WTC11 (cell line): ENCODE measurements around the gene GUCD1. TPM values are rescaled to one million over a fixed set of nuclear protein-coding genes. Genes with fewer than 3 reads are reported as not detected.

Experiments
- ATAC-seq: fragments of 200-7000 bp; cut with Tn5 transposase; 2 replicates; pipeline ENCODE4 v1.10.0; 2021; ENCODE audit warnings: mild to moderate bottlenecking, moderate library complexity
- CTCF ChIA-PET: fragments of 300-600 bp; sonication (Branson Sonifier 250); formaldehyde crosslinking; loops from one replicate; lab custom pipeline; 2021; ENCODE audit warnings: antibody characterized with exemption; lab: Charles Lee
- POLR2A ChIA-PET: fragments of 350-600 bp; sonication (Branson Sonifier 250); formaldehyde crosslinking; loops from one replicate; lab custom pipeline; 2021; ENCODE audit warnings: antibody characterized with exemption; lab: Charles Lee
- DNase-seq: peaks from one replicate; pipeline ENCODE4 v3.0.0; 2021; ENCODE audit warnings: low spot score
- H3K27ac Mint-ChIP-seq: 2 replicates; pipeline ENCODE4 v1.8.0; 2021; ENCODE audit warnings: mixed read lengths
- H3K27me3 Mint-ChIP-seq: 2 replicates; pipeline ENCODE4 v1.8.0; 2021; ENCODE audit warnings: low read depth, mild to moderate bottlenecking, moderate library complexity, mixed read lengths
- H3K36me3 Mint-ChIP-seq: 2 replicates; pipeline ENCODE4 v1.8.0; 2021; ENCODE audit warnings: mixed read lengths
- H3K4me1 Mint-ChIP-seq: 2 replicates; pipeline ENCODE4 v1.8.0; 2022; ENCODE audit warnings: mixed read lengths
- H3K4me3 Mint-ChIP-seq: 2 replicates; pipeline ENCODE4 v1.8.0; 2021; ENCODE audit warnings: mild to moderate bottlenecking, moderate library complexity, mixed read lengths
- H3K9me3 Mint-ChIP-seq: 2 replicates; pipeline ENCODE4 v1.8.0; 2021; ENCODE audit warnings: mixed read lengths
- ATF1 ChIP-seq: sonication (generic); formaldehyde crosslinking; IDR thresholded peaks from 2 replicates; pipeline ENCODE4 v1.8.1; 2023; ENCODE audit warnings: mild to moderate bottlenecking, moderate library complexity, missing genetic modification reagents
- ATF3 ChIP-seq: sonication (generic); formaldehyde crosslinking; conservative IDR thresholded peaks from 2 replicates; pipeline ENCODE4 v1.8.1; 2022; ENCODE audit warnings: mild to moderate bottlenecking, missing genetic modification reagents
- FOXP1 ChIP-seq: sonication (generic); formaldehyde crosslinking; IDR thresholded peaks from 2 replicates; pipeline ENCODE4 v1.8.0; 2022; ENCODE audit warnings: missing genetic modification reagents, mild to moderate bottlenecking, moderate library complexity, borderline replicate concordance
- GTF2I ChIP-seq: fragments of 250-450 bp; sonication (Bioruptor Pico); conservative IDR thresholded peaks from 2 replicates; pipeline ENCODE4 v1.4.0; 2021; ENCODE audit warnings: mild to moderate bottlenecking
- JUN ChIP-seq: sonication (generic); formaldehyde crosslinking; IDR thresholded peaks from 2 replicates; pipeline ENCODE4 v1.8.0; 2023; ENCODE audit warnings: mild to moderate bottlenecking, missing genetic modification reagents
- KAT7 ChIP-seq: sonication (generic); formaldehyde crosslinking; IDR thresholded peaks from 2 replicates; pipeline ENCODE4 v1.8.1; 2023; ENCODE audit warnings: missing genetic modification reagents, mild to moderate bottlenecking, borderline replicate concordance
- MYBL2 ChIP-seq: sonication (generic); formaldehyde crosslinking; IDR thresholded peaks from 2 replicates; pipeline ENCODE4 v1.8.1; 2023; ENCODE audit warnings: mild to moderate bottlenecking, moderate library complexity, missing genetic modification reagents
- NFATC4 ChIP-seq: fragments of 250-450 bp; sonication (Bioruptor Pico); IDR thresholded peaks from 2 replicates; pipeline ENCODE4 v1.9.0; 2021; ENCODE audit warnings: mild to moderate bottlenecking
- OVOL2 ChIP-seq: fragments of 250-450 bp; sonication (Bioruptor Pico); IDR thresholded peaks from 2 replicates; pipeline ENCODE4 v1.9.0; 2021; ENCODE audit warnings: mild to moderate bottlenecking, borderline replicate concordance
- PRRX2 ChIP-seq: fragments of 250-450 bp; sonication (Bioruptor Pico); IDR thresholded peaks from 2 replicates; pipeline ENCODE4 v1.8.0; 2021; ENCODE audit warnings: mild to moderate bottlenecking
- RELA ChIP-seq: sonication (generic); formaldehyde crosslinking; IDR thresholded peaks from 2 replicates; pipeline ENCODE4 v1.8.1; 2022; ENCODE audit warnings: missing genetic modification reagents, mild to moderate bottlenecking, borderline replicate concordance
- SP1 ChIP-seq: sonication (generic); formaldehyde crosslinking; conservative IDR thresholded peaks from 2 replicates; pipeline ENCODE4 v1.8.1; 2022; ENCODE audit warnings: missing genetic modification reagents
- TCF7 ChIP-seq: sonication (generic); formaldehyde crosslinking; IDR thresholded peaks from 2 replicates; pipeline ENCODE4 v1.8.0; 2022; ENCODE audit warnings: mild to moderate bottlenecking, low read depth, missing genetic modification reagents, moderate library complexity
- TEAD1 ChIP-seq: sonication (generic); formaldehyde crosslinking; IDR thresholded peaks from 2 replicates; pipeline ENCODE4 v1.8.0; 2022; ENCODE audit warnings: mild to moderate bottlenecking, missing genetic modification reagents
- TP53 ChIP-seq: sonication (generic); formaldehyde crosslinking; IDR thresholded peaks from 2 replicates; pipeline ENCODE4 v1.8.1; 2023; ENCODE audit warnings: mild to moderate bottlenecking, missing genetic modification reagents
- ZNF423 ChIP-seq: fragments of 250-450 bp; sonication (Bioruptor Pico); IDR thresholded peaks from 2 replicates; pipeline ENCODE4 v2.1.2; 2022; ENCODE audit warnings: mild to moderate bottlenecking, moderate library complexity
- ZNF532 ChIP-seq: fragments of 250-450 bp; sonication (Bioruptor Pico); IDR thresholded peaks from 2 replicates; pipeline ENCODE4 v1.9.0; 2021; ENCODE audit warnings: mild to moderate bottlenecking, borderline replicate concordance
- ZSCAN18 ChIP-seq: fragments of 250-450 bp; sonication (Bioruptor Pico); IDR thresholded peaks from 2 replicates; pipeline ENCODE4 v2.1.2; 2022; ENCODE audit warnings: mild to moderate bottlenecking, moderate library complexity
- total RNA-seq: library from RNA; stranded (reverse); gene quantifications from 3 replicates; pipeline ENCODE4 v1.2.3, GENCODE V29; 2021
- TF ChIP-seq, protein P1 (sequence below): sonication (generic); formaldehyde crosslinking; IDR thresholded peaks from 2 replicates; pipeline ENCODE4 v1.8.0; 2022; ENCODE audit warnings: mild to moderate bottlenecking, missing genetic modification reagents
- TF ChIP-seq, protein P2 (sequence below): sonication (generic); formaldehyde crosslinking; IDR thresholded peaks from 2 replicates; pipeline ENCODE4 v1.8.0; 2022; ENCODE audit warnings: missing genetic modification reagents
- TF ChIP-seq, protein P3 (sequence below): fragments of 250-450 bp; sonication (Bioruptor Pico); IDR thresholded peaks from 2 replicates; pipeline ENCODE4 v1.8.0; 2021; ENCODE audit warnings: mild to moderate bottlenecking
- TF ChIP-seq, protein P4 (sequence below): sonication (generic); formaldehyde crosslinking; IDR thresholded peaks from 2 replicates; pipeline ENCODE4 v1.8.1; 2023; ENCODE audit warnings: mild to moderate bottlenecking, missing genetic modification reagents, moderate library complexity

The GUCD1 gene
- total RNA-seq, 1 experiment from 2014 or later, result 105 TPM

DNA sequence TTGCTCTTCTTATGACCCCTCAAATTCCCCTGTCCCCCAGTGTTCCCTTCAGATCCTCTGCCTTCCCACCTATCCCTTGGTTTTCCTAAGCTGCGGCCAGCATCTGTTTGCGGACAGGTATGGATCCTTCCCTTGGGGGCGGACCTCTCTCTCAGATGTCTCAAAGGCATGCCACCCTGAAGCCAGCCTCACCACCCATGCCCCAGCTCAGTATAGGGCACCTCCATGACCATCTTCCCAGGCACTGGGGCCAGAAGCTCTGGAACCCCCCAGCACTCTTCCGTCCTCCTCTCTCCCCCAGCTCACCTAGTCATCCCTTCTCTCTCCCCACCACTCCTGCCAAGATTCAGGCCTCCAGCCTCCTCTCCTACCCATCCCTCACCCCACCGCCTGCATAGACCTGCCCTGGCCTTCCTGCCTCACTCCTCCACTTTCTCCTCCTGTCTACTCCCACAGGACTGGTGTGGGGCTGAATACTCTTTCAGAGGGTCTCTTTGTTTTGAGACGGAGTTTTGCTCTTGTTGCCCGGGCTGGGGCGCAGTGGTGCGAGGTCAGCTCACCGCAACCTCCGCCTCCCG, 35.7 kb upstream of the GUCD1 start (continued):
- no peak for TF ChIP-seq TP53 (CRISPR knock-in tag)
- no peak for TF ChIP-seq ATF1 (CRISPR knock-in tag)
- no peak for TF ChIP-seq ZNF423 (CRISPR knock-in tag)
- TF ChIP-seq, protein P1, sequence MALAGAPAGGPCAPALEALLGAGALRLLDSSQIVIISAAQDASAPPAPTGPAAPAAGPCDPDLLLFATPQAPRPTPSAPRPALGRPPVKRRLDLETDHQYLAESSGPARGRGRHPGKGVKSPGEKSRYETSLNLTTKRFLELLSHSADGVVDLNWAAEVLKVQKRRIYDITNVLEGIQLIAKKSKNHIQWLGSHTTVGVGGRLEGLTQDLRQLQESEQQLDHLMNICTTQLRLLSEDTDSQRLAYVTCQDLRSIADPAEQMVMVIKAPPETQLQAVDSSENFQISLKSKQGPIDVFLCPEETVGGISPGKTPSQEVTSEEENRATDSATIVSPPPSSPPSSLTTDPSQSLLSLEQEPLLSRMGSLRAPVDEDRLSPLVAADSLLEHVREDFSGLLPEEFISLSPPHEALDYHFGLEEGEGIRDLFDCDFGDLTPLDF (CRISPR knock-in tag), result no peak
- no peak for TF ChIP-seq JUN (CRISPR knock-in tag)
- no peak for TF ChIP-seq OVOL2 (CRISPR knock-in tag)
- no peak for TF ChIP-seq PRRX2 (CRISPR knock-in tag)
- TF ChIP-seq, protein P2, sequence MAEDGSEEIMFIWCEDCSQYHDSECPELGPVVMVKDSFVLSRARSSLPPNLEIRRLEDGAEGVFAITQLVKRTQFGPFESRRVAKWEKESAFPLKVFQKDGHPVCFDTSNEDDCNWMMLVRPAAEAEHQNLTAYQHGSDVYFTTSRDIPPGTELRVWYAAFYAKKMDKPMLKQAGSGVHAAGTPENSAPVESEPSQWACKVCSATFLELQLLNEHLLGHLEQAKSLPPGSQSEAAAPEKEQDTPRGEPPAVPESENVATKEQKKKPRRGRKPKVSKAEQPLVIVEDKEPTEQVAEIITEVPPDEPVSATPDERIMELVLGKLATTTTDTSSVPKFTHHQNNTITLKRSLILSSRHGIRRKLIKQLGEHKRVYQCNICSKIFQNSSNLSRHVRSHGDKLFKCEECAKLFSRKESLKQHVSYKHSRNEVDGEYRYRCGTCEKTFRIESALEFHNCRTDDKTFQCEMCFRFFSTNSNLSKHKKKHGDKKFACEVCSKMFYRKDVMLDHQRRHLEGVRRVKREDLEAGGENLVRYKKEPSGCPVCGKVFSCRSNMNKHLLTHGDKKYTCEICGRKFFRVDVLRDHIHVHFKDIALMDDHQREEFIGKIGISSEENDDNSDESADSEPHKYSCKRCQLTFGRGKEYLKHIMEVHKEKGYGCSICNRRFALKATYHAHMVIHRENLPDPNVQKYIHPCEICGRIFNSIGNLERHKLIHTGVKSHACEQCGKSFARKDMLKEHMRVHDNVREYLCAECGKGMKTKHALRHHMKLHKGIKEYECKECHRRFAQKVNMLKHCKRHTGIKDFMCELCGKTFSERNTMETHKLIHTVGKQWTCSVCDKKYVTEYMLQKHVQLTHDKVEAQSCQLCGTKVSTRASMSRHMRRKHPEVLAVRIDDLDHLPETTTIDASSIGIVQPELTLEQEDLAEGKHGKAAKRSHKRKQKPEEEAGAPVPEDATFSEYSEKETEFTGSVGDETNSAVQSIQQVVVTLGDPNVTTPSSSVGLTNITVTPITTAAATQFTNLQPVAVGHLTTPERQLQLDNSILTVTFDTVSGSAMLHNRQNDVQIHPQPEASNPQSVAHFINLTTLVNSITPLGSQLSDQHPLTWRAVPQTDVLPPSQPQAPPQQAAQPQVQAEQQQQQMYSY (CRISPR knock-in tag), result no peak
- no peak for TF ChIP-seq TCF7
- TF ChIP-seq GTF2I (CRISPR knock-in tag), result no peak
- TF ChIP-seq, protein P3, sequence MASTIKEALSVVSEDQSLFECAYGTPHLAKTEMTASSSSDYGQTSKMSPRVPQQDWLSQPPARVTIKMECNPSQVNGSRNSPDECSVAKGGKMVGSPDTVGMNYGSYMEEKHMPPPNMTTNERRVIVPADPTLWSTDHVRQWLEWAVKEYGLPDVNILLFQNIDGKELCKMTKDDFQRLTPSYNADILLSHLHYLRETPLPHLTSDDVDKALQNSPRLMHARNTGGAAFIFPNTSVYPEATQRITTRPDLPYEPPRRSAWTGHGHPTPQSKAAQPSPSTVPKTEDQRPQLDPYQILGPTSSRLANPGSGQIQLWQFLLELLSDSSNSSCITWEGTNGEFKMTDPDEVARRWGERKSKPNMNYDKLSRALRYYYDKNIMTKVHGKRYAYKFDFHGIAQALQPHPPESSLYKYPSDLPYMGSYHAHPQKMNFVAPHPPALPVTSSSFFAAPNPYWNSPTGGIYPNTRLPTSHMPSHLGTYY, result no peak

DNA sequence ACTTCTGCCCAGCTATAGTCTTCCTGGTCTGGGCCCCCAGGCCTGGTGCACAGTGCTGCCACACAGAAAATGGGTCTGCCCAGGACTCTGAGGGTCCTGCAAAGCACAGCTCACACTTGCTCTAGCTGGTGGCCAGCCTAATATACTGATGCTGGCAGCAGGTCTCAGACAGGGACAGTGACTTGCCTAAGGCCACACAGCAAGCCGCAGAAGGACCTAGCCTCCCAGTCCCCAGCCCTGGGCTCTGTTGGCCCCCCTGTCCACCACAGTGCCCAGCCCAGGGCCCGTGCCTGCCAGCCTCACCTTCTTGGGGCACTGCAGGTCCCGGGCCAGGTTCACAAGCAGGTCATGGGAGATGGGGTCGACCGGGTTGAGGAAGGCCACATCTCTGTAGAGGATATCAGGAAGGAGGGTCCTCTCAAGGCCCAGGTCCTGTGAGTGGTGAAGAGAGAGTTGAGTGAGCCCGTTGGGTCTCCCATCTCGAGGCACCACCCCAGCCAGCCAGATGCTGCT, 34.6 kb upstream of the GUCD1 start:
- CTCF ChIA-PET, result no interaction called here
- no peak for ATAC-seq

More for the DNA sequence above, 34.6 kb upstream of the GUCD1 start:
- Mint-ChIP-seq H3K36me3 (no peaks in the 10 kb centered on the region), H3K4me3 (no peak overlapping the region), H3K27ac (no peak overlapping the region), H3K9me3 (no peaks in the 10 kb centered on the region), H3K4me1 (peaks cover 9% of the 10 kb centered on the region; the same call in 1 of the 2 replicates), H3K27me3 (no peaks in the 10 kb centered on the region)
- no peak for DNase-seq
- POLR2A ChIA-PET, result no interaction called here
- TF ChIP-seq TEAD1 (CRISPR knock-in tag) (no peak), ZNF532 (CRISPR knock-in tag) (no peak), SP1 (CRISPR knock-in tag) (no peak), NFATC4 (CRISPR knock-in tag) (no peak), ATF1 (CRISPR knock-in tag) (no peak), FOXP1 (no peak), MYBL2 (CRISPR knock-in tag) (no peak), RELA (CRISPR knock-in tag) (no peak), ZSCAN18 (CRISPR knock-in tag) (no peak), ATF3 (CRISPR knock-in tag) (no peak), KAT7 (CRISPR knock-in tag) (no peak)
- TF ChIP-seq, protein P4, sequence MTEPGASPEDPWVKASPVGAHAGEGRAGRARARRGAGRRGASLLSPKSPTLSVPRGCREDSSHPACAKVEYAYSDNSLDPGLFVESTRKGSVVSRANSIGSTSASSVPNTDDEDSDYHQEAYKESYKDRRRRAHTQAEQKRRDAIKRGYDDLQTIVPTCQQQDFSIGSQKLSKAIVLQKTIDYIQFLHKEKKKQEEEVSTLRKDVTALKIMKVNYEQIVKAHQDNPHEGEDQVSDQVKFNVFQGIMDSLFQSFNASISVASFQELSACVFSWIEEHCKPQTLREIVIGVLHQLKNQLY, result no peak
